GM19467 (cell line): ENCODE measurements around the gene SEMA5A.
"Not testable (repeated sequence)": the region's sequence is repeated elsewhere in the genome, so short reads cannot be mapped to it uniquely, and the experiment has no call there.

Experiments used
- ATAC-seq: cut with Tn5 transposase; IDR thresholded peaks from one replicate; pipeline ENCODE4 v1.9.1; 2021; ENCODE audit warnings: mild to moderate bottlenecking, moderate library complexity; ENCODE audit not compliant: unreplicated experiment

Gene SEMA5A

DNA sequence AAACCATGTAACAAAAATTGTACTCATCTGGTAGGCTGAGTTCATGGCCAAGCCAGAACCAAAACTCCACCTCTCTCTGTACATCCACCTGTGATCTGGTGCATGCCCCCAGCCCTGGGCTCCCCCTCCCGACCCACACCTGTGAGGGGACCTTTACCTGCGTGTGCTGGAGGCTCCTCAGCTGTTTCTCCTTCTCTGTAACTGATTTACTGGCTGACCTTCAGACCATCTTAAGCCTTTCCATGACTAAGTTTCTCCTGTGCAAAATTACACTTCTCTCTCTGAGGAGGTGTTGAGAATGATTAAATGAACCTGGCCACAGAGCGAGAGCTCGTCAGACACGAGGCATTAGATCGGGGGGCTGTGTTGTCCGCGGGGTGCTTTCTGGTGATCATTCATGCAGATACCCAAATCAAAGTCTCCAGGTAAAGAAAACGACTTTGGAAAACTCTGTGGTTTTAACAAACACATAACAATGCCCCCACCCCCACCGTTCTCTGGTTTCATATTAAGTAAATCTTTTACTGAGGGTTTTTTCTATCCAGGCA, 136.4 kb downstream of the SEMA5A start:
- peak; percentile 44 for ATAC-seq

DNA sequence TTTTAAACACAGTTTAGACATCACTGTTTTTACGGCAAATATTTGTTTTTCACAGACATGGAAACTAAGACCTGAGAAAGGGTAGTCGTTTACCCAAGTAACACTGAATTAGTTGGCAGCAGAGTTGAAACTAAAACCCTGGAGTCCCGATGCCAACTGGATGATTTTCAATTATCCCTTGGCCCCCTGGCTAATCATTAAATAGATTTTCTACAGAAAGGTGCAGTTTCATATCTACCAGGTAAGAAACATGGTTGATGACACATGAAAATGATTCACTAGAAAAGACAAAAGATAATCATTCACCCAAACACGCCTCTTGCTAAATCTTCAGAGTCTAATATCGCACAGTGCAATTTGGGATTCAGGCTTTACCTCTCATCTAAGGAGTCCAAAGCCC, 136.9 kb downstream of the SEMA5A start:
- no peak for ATAC-seq

DNA sequence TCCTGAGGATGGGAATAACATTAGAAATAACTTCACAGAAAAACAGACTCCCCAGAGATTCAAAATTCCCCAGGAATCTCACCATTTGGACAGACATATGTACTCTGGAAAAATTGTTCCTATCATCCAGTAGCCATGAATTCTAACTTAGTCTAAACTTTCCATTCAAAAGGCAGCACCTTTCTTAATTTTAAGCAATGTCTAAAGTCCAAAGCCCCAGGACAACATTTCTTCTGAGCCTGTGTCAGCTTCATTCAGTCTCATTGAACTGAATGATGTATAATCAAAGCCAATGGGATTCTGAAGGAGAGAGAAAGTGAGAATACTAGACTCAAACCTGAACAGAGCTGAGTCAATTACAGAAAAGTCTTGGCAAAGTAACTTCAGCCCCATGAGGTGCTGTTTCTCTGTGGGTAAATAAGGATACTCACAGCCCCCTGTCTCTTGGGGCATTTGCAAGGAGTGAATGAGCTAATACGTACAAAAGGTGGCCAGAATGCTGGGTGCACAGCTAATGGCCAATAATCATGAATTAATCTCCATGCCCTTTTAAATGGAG, 140.6 kb downstream of the SEMA5A start:
- no peak for ATAC-seq

DNA sequence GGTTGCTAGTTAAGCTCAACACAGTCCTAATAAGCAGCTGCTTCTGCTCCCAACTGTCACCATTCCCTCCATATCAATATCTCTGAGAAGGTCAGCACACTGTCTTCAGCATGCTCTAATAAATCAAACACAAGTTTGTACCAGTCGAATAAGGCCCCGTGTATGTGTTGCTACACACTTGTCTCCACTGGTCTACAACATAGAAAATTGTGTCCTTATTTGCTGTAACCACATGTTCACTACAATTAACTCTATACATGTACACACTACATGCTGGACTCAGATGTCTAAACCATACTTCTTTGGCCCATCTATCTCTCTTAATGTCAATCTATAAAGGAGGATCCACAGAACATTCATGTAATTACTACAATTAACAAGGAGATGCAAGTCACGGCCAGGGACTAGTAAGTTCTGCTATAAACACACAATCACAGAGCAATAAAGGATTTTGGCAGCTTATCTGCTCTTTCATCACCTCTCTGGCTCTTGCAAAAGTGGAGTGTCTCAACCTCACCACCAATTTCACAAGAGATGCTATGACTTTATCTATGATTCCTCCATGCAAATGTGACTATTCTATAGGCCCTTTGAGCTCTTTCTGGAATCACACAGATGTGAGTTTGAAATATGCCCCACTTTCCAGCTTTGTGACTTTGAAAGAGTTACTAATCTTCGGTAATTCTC, 143.9 kb downstream of the SEMA5A start:
- no peak for ATAC-seq

DNA sequence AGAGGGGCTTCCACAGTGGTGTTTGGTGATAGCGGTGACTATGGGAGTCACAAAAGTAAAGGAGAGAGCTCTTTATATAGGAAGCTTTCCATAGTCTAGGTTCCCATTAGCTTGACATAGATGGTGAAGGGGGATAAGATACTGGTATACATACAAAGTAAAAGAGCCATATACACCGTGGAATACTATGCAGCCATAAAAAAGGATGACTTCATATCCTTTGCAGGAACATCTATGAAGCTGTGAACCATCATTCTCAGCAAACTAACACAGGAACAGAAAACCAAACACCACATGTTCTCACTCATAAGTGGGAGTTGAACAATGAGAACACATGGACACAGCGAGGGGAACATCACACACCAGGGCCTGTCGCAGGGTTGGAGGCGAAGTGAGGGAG, 146.1 kb downstream of the SEMA5A start:
- ATAC-seq, result not testable (repeated sequence)

DNA sequence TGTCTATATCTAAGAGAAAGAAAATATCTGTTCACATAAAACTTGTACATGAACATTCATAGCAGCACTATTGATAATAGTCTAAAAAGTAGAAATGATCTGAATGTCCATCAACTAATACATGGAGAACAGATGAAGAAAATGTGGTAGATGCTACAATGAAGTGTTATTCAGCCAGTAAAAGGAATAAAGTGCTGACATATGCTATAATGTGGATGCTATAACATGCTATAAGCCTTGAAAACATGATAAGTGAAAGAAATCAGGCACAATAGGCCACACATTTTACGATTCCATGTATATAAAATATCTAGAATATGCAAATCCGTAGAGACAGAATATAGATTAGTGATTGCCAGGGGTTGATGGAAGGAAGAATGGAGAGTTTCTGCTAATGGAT, 146.8 kb downstream of the SEMA5A start:
- no peak for ATAC-seq

DNA sequence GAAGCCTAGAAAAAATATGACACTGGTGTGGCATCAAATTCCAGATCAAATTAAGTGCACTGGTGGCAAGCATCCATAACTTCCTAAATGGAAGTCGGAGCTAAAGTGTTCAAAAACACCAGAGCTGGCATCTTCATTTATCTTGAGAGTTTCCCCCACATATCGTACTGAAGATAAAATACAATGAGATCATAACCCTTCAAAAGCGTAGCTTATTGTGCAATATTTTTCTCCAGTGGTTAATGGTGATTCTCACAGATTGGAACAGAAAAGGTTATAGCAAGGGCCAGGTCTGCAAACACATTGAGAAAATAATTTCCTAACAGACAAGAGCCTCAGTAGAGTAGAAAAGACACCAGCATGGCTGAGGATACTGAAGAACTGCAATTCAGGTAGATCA, 147.6 kb downstream of the SEMA5A start:
- no peak for ATAC-seq

DNA sequence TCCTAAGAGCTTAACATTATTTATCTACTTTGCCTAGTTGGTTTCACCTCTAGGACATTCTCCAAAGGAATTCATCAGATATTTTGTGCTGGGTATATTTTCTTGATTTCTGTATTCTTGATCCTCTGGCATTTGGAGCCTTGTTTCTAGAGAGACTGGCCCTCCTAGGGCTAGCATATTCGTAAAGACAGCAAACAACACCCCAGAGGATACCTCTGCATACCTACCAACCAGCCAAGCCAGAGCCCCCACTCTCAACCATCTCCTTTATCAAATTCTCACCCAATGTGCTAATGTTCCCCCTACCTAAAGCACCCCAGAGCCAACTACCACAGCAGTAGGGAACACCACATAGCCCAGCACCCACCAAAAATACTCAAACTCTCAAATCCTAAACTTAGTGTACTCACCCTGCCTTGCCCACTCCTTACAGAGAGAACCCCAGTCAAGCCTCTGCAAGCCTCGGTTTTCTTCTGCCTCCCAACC, 149.5 kb downstream of the SEMA5A start:
- ATAC-seq, result no peak

DNA sequence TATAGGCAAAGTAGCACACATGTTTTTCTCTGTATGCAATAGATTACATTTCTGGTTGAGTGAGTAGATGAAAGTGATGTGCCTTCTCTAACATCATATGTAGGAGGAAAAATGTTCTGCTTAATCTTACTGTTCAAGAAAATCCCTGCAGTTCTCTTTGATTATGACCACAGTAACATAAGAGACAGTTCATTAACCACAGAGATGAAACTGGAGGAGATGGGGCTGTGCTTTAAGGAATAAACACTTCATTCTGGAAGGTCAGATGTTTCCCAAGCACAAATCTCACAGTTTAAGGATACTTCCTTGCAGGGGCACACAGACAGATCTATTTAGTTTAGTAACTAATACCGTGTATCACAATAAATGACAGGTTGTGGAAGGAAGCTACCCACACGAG, 150.2 kb downstream of the SEMA5A start:
- ATAC-seq, result no peak

DNA sequence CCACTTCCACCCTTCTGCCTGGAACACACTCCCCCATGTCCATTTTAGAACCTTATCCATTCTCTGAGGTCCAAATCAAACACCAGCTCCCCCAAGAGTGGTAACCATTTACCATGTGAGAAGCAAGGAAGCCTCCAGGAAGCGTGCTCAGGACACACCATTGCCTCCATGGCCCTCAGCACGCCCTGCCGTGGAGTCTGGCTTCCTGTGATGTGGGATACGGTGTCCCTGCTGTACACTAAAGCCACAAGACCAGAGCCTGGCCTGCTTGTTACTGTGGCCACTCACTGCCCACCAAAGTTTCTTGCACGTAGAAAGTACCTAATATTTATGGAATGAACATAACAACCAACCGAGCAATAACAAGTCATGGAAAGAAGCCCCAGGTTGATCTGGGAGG, 151.7 kb downstream of the SEMA5A start:
- ATAC-seq, result no peak

DNA sequence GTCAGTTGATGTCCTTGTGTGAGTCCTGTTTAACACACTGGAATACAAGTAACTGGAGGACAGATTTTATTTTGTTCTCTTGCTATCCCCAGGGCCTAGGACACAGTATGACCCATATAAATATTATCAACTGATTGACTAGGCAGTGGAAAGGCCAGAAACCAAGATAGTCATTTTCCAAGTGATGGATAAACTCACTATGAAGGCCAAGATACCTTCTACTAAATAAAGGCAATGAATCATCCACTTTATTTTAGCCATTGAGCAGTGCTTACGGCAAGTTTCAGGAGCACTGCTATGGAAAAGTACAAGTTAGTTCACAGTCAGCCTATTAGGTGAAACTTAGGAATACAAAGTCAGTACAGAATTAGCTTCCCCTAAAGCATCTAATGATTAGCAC, 153.2 kb downstream of the SEMA5A start:
- no peak for ATAC-seq

DNA sequence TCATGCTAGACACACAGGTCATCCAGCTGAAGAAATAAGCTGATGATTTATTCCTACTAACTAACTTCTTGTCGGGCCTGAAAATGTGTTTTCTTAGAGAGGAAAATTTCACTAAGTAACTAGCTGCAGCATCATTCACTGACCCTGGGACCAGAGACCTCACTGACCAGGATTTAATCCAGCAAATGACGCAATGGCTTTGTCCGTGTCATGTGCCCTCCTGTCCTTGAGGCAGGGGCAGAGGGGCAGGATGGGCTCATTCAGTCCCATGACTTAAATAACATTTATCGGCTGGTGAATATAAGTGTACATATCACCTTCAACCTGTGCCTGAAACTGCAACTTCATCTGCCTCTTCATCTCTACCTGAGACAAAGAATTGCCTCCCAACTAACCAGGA, 154.8 kb downstream of the SEMA5A start:
- ATAC-seq, result no peak

DNA sequence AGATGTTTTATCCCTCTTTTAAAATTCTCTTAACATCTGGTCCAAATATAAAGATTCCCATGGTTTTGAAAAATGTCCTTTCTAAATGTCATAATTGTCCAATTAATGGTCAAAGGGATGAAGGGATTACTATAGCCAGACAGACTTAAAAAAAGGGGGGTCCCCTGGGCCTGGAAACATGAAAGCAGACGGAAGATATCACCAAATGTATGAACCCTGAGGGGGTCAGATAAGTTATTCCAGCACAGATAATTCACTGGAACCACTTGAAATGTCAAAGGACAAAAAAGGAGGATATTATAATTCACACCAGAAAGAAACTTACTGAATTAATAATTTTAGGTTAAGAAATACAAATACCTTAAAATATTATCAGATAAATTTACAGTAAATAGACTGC, 155.8 kb downstream of the SEMA5A start:
- ATAC-seq, result no peak

DNA sequence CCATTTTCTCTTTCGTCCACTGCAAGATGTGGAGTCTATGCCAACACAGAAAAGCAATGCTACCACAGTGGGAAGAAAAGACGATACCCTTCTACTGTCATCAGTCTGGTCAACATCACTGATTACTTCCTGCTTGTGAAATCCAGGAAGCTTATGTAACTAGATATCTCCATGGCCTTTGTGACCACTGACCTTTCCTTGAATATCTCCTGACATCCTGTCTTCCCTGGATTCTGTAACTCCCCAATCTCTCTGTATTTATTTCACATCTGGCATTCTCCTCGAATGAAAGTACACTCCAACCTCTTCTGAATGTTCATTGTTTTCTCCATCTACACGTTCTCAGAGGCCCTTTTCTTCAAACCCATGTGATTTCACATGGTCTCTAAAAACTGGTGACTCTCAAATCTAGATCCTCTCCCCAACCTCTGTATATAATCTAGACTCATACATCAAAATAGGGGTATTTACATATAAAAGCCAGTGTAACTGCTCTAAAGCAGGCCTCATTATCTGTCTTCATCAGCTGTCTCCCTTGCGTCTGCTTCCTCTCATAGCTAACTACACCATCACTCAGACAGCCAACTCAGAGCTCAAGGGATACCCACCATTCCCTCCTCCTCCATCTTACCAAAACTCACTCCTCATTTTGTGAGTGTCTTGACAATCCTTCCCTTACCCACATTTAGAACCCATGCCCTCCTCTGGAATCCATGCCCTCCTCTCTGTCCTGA, 156.8 kb downstream of the SEMA5A start:
- no peak for ATAC-seq

DNA sequence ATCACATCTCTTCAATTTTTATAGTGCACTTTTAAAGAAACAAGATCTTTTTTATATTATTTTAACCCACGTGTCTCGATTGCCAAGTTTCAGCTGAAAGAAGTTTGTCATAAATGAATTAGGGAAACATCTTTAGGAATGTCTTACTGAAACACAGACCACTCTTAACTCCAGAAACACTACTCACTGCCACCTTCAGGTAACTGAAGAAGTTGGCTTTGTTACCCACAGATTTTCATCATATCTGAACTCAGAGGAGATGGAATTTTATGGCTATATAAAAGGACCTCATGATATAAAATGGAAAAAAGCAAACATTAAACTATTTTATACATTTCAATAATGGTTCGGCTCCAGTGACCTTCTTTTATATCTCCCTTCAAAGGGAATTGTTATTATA, 158.0 kb downstream of the SEMA5A start:
- no peak for ATAC-seq

DNA sequence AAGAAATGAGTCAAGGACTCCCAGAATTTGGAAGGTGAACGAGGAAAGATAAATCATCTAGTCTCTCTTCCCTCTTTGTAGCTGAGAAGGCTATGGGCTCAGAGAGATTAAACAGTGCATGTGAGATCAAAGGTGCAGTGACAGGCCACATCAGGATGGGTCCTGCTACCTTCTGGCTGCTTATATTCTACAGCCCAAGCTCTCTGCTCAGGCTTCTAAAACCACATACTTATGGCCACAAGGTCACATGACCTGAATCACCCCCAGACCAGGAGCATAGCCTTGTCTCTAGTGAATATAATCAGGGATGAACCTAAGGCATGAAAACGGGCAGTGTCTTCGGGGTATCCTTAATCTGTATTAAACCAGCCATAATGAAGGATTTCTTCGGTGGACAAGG, 158.9 kb downstream of the SEMA5A start:
- ATAC-seq, result no peak

DNA sequence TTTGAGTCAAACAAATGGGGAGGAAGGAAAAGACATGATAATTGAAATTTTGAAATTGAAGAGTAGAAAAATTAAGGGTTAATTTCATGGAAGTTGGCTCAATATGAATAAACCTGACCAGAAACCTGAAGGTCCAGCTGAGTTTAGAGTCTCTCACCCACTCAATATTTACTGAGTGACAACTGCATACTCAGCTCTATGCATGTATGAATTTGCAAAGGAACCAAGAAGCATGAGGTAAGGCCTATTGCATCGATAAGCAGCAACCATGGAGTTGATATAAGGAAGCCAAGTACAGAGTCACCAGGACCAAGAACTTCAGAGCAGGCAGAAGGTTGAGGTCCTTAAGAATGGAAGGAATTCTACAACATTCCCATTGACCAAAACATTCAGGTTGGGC, 163.4 kb downstream of the SEMA5A start:
- no peak for ATAC-seq

DNA sequence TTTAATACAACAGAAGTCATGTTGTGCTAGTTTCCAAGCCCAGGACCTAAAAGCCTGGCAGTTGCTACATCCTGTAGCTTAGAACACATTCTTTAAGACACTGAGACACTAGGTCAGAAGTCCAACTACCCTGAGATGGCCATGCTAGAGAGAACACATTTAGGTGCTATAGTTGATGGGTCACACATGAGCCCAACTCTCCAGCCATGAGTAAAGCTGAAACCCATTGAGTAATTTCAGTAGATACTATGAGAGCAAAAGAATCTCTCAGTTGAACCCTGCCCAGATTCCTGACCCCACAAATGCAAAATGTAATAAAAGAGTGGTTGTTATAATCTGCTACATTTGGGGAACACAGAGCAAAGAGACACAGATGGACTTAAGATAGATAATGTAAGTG, 164.4 kb downstream of the SEMA5A start:
- peak; percentile 74 for ATAC-seq

DNA sequence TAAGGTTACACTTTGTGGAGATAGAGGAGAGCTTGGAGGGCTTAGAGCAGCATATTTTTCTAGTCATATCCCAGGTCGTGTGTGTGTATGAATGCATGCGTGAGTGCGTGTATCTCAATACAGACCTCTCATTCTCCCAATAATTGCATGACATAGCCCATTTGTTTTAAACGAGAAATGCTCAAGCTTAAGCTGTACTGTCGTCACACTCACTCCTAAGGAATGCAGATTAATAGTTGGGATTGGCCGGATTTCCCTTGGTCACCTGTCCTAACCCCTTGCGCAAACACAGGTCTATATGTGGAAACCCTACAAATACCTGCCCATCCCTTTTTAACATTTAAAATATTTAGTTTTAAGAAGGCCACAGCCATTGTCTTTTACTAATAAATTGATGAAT, 165.8 kb downstream of the SEMA5A start:
- ATAC-seq, result no peak

DNA sequence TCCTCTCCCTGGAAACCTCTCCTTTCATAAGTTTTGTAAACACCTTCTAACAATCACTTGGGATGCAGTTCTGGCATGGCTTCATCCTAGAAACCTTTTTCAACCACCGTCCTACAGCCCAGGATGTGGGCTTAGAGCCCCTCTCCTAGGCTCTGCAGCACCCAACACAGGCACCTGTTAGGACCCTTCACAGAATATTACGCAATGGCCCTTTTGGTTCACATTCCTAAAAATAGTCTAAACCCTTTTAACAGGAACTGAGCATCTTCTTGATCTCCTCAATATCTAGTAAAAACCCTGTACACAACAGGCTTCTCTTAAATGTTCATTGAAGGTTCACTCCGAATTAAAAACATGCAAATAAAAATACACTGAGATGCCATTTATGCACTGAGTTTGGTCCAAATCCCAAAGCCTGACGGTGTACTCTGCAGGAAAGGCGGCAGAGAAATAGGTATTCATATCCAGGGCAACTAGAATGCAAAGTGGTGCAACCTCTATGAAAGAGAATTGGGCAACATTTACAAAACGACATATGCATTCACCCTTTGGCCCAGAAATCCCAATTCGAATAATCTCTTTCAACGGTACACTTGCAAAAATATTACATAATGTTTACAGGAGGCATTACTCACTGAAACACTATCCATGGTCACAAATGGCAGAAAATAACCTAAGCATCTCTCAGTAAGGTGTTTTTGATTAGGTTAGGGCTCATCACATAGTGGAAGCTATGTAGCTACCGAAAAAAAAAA, 169.3 kb downstream of the SEMA5A start:
- ATAC-seq, result no peak

DNA sequence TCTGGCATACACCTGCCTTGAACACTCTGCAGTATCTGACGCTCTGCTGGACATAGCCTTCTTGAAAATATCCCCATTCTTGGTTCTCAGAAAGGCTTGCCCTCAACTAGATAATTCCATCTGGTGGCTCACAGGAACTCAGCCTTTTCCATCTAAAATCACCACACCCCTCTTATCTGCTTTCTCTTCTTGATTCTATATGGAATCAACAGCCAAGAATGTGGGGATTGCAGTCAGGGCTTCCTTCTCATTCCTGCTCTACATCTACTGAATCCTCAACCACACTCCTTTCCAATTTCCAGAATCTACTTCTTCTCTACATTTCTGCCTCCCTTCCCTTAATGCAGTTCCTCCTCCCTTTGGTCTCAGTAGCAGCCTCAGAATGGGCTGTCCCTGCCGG, 170.1 kb downstream of the SEMA5A start:
- no peak for ATAC-seq
